AG04449 (cell line): ENCODE measurements around the gene GGT1.

ENCODE experiments used
- CTCF ChIA-PET: fragments of 350-600 bp; formaldehyde crosslinking; extraction: SDS; loops from one replicate; lab custom pipeline; 2021; ENCODE audit warnings: antibody characterized with exemption; lab: Yijun Ruan, JAX
- POLR2A ChIA-PET: fragments of 400-600, 350-600 bp; formaldehyde crosslinking; extraction: SDS; loops from one replicate; lab custom pipeline; 2020; ENCODE audit warnings: antibody characterized with exemption, inconsistent platforms; lab: Yijun Ruan, JAX
- DNase-seq: peaks from one replicate; pipeline ENCODE4 v3.0.0-alpha.2; 2010; ENCODE audit warnings: low read depth, low spot score
- H3K4me3 ChIP-seq: 2 replicates; pipeline ENCODE4 v1.5.1; 2011; ENCODE audit warnings: low read depth, mild to moderate bottlenecking, control low read depth, low read length
- CTCF ChIP-seq: IDR thresholded peaks from one replicate; pipeline ENCODE4 v1.5.1; 2011; ENCODE audit warnings: mild to moderate bottlenecking, moderate library complexity, low read length, control low read depth, inconsistent platforms; ENCODE audit not compliant: insufficient read depth; ENCODE audit errors: missing control alignments

GGT1 gene

DNA sequence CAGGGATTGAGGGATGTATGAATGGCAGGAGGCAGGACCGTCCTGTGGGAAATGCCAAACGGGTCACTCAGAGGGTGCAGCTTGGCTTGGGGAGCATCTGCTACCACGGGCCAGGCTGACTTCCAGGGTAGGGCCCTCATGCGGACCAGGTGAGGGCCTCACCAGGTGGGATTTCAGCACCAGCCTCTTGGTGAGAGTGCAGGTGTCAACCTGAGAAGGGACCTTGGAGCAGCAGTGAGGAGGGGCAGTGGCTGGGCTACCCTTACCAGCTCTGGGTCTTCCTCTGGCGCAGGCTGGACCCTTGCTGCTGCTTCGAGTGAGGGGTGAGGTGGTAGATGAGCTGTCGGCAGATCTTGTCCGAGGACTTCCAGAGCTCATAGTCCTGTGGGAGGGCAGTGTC lies 15.0 kb upstream of the GGT1 start:
- POLR2A ChIA-PET, result no interaction called here
- DNase-seq, result no peak
- CTCF ChIA-PET, result no interaction called here
- H3K4me3 ChIP-seq, result no peak overlapping the region
- TF ChIP-seq CTCF, result no peak

DNA sequence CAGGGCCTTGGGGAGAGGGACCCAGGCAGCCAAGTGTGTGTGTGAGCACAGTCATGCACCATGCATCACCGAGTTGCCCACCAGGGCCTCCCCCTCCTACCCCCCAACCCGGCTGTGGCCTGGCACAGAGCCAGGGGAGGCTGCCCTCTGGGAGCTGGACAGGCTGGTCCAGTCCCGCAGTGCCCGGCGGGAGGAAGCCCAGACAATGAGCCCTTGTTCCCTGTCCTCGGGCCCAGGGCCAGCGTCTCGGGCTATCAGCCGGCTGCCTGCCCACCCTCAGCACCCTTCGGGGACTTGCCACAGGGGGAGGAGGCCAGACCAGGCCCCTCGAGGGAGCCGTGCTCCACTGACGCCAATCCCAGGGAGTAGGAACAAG lies 14.6 kb upstream of the GGT1 start:
- ChIA-PET CTCF (no interaction called here), POLR2A (no interaction called here)
- no peak overlapping the region for H3K4me3 ChIP-seq
- DNase-seq, result no peak
- no peak for TF ChIP-seq CTCF

GRCh38 chr22:24588757-24589481 lies 14.1 kb upstream of the GGT1 start:
- no peak for TF ChIP-seq CTCF
- no peak for DNase-seq
- CTCF ChIA-PET, result no interaction called here
- no peak overlapping the region for H3K4me3 ChIP-seq
- POLR2A ChIA-PET, result no interaction called here

DNA sequence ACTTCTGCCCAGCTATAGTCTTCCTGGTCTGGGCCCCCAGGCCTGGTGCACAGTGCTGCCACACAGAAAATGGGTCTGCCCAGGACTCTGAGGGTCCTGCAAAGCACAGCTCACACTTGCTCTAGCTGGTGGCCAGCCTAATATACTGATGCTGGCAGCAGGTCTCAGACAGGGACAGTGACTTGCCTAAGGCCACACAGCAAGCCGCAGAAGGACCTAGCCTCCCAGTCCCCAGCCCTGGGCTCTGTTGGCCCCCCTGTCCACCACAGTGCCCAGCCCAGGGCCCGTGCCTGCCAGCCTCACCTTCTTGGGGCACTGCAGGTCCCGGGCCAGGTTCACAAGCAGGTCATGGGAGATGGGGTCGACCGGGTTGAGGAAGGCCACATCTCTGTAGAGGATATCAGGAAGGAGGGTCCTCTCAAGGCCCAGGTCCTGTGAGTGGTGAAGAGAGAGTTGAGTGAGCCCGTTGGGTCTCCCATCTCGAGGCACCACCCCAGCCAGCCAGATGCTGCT lies 13.4 kb upstream of the GGT1 start:
- CTCF ChIA-PET, result no interaction called here

DNA sequence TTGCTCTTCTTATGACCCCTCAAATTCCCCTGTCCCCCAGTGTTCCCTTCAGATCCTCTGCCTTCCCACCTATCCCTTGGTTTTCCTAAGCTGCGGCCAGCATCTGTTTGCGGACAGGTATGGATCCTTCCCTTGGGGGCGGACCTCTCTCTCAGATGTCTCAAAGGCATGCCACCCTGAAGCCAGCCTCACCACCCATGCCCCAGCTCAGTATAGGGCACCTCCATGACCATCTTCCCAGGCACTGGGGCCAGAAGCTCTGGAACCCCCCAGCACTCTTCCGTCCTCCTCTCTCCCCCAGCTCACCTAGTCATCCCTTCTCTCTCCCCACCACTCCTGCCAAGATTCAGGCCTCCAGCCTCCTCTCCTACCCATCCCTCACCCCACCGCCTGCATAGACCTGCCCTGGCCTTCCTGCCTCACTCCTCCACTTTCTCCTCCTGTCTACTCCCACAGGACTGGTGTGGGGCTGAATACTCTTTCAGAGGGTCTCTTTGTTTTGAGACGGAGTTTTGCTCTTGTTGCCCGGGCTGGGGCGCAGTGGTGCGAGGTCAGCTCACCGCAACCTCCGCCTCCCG lies 12.3 kb upstream of the GGT1 start:
- H3K4me3 ChIP-seq, result no peak overlapping the region
- ChIA-PET POLR2A (no interaction called here), CTCF (no interaction called here)
- no peak for DNase-seq
- TF ChIP-seq CTCF, result no peak

More for the DNA sequence above, 13.4 kb upstream of the GGT1 start:
- no peak for DNase-seq
- H3K4me3 ChIP-seq, result no peak overlapping the region
- POLR2A ChIA-PET, result no interaction called here
- no peak for TF ChIP-seq CTCF

GRCh38 chr22:24591286-24591830 lies 11.6 kb upstream of the GGT1 start:
- no peak for TF ChIP-seq CTCF
- H3K4me3 ChIP-seq, result no peak overlapping the region; the same call in 1 of the 2 replicates
- CTCF ChIA-PET, result no interaction called here
- POLR2A ChIA-PET, result no interaction called here
- no peak for DNase-seq
